Caco-2 (cell line): Measurements from ENCODE around the gene HS3ST1. TPM values are rescaled to one million over a fixed set of nuclear protein-coding genes. Genes with fewer than 3 reads are reported as not detected.

Source experiments
- BruUV-seq: library from RNA; stranded (reverse); fragments of 400-500 nt; replicated peaks from 2 replicates; lab custom pipeline; 2021; lab: Mats Ljungman, UMichigan
- CTCF ChIA-PET: fragments of 300-600 bp; sonication (Branson Sonifier 250); formaldehyde crosslinking; loops from one replicate; lab custom pipeline; 2022; ENCODE audit warnings: antibody characterized with exemption; lab: Charles Lee
- POLR2A ChIA-PET: fragments of 300-600 bp; sonication (Branson Sonifier 250); formaldehyde crosslinking; loops from one replicate; lab custom pipeline; 2022; ENCODE audit warnings: antibody characterized with exemption; lab: Charles Lee
- DNase-seq, 2 experiments: peaks; one replicate each; pipeline versions ENCODE4 v3.0.0 to v3.0.0-alpha.2; 2020 to 2022
- H3K27me3 ChIP-seq: replicated peaks from 2 replicates; pipeline ENCODE4 v1.6.0; 2011; ENCODE audit warnings: low read length; ENCODE audit not compliant: control insufficient read depth, insufficient read depth
- H3K36me3 ChIP-seq: 2 replicates; pipeline ENCODE4 v1.5.1; 2011; ENCODE audit warnings: low read length; ENCODE audit not compliant: control insufficient read depth, insufficient read depth
- H3K4me1 ChIP-seq: fragments of 250-450 bp; sonication (Bioruptor Pico); 2 replicates; pipeline ENCODE4 v1.5.1; 2020; ENCODE audit warnings: mild to moderate bottlenecking
- H3K4me3 ChIP-seq: 2 replicates; pipeline ENCODE4 v1.5.1; 2011; ENCODE audit warnings: low read depth, mild to moderate bottlenecking, control low read depth, low read length
- H3K9me3 ChIP-seq: fragments of 250-450 bp; sonication (Bioruptor Pico); 2 replicates; pipeline ENCODE4 v1.5.1; 2020; ENCODE audit warnings: mild to moderate bottlenecking, moderate library complexity
- H3K27ac Mint-ChIP-seq: one replicate; pipeline ENCODE4 v1.8.0; 2022; ENCODE audit warnings: mixed read lengths; ENCODE audit not compliant: unreplicated experiment
- H3K27me3 Mint-ChIP-seq: one replicate; pipeline ENCODE4 v1.8.0; 2022; ENCODE audit warnings: mixed read lengths; ENCODE audit not compliant: insufficient read depth, unreplicated experiment
- H3K36me3 Mint-ChIP-seq: one replicate; pipeline ENCODE4 v1.8.0; 2022; ENCODE audit warnings: mild to moderate bottlenecking, mixed read lengths; ENCODE audit not compliant: insufficient read depth, unreplicated experiment
- H3K4me1 Mint-ChIP-seq: one replicate; pipeline ENCODE4 v1.8.0; 2022; ENCODE audit warnings: low read depth, mixed read lengths; ENCODE audit not compliant: unreplicated experiment
- H3K4me3 Mint-ChIP-seq: one replicate; pipeline ENCODE4 v1.8.0; 2022; ENCODE audit warnings: mild to moderate bottlenecking, moderate library complexity, mixed read lengths; ENCODE audit not compliant: unreplicated experiment
- H3K9me3 Mint-ChIP-seq: one replicate; pipeline ENCODE4 v1.8.0; 2022; ENCODE audit warnings: mixed read lengths; ENCODE audit not compliant: unreplicated experiment
- intact Hi-C: fragments of 100-400 bp; cut with micrococcal nuclease; formaldehyde crosslinking; loops from one replicate; pipeline ENCODE4 v1.10.0; 2022; ENCODE audit not compliant: unreplicated experiment
- total RNA-seq: library from RNA; stranded (reverse); gene quantifications from 2 replicates; pipeline ENCODE4 v1.2.3, GENCODE V29; 2022
- TF ChIP-seq, protein P1 (sequence below), 2 experiments: fragments of 200-600 bp in 1 of 2; IDR thresholded peaks; 1 replicate in 1 of 2; 2 replicates in 1 of 2; pipeline versions ENCODE4 v1.5.1 to v1.8.0; 2011 to 2022; ENCODE audit warnings: antibody characterized with exemption in 1 of 2, control low read depth in 1 of 2, inconsistent platforms in 1 of 2, low read depth in 1 of 2, low read length in 1 of 2, mild to moderate bottlenecking in 1 of 2, moderate library complexity in 1 of 2; ENCODE audit not compliant: insufficient read depth in 1 of 2, severe bottlenecking in 1 of 2, unreplicated experiment in 1 of 2

HS3ST1 gene
- total RNA-seq, 1 experiment from 2014 or later, result 4.2 TPM

DNA sequence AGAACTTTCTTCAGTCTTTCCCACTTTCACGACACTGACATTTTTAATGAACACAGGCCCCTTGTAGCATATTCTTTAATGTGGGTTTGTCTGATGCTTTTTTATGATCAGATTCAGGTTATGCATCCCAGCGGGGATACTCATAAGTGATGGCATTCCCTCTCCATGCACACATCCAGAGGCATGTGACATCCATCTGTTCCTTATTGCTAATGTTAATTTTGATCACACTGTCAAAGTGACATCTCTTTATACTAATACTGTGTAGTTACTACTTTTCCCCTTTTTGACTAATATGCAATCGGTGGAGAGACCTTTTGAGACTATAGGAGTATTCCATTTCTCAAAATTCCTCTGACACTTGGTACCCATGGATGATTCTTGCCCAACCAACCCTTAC lies 43.8 kb upstream of the HS3ST1 start:
- no peak overlapping the region for H3K4me3 Mint-ChIP-seq
- H3K36me3 Mint-ChIP-seq, result no peaks in the 10 kb centered on the region
- peaks cover 5% of the 10 kb centered on the region for H3K4me1 Mint-ChIP-seq
- 0 out of 2 replicates have a peak, but pooled peaks cover 6% of the 10 kb centered on the region for H3K4me1 ChIP-seq
- H3K4me3 ChIP-seq, result no peak overlapping the region
- no peaks in the 10 kb centered on the region for H3K27me3 Mint-ChIP-seq
- H3K9me3 ChIP-seq, result no peaks in the 10 kb centered on the region
- H3K36me3 ChIP-seq, result no peaks in the 10 kb centered on the region
- H3K9me3 Mint-ChIP-seq, result no peaks in the 10 kb centered on the region
- intact Hi-C loops, result no loop called here
- ChIA-PET POLR2A (no interaction called here), CTCF (no interaction called here)
- BruUV-seq, result no TSS peak
- H3K27me3 ChIP-seq, result no peaks in the 10 kb centered on the region
- no peak for DNase-seq
- TF ChIP-seq, protein P1, sequence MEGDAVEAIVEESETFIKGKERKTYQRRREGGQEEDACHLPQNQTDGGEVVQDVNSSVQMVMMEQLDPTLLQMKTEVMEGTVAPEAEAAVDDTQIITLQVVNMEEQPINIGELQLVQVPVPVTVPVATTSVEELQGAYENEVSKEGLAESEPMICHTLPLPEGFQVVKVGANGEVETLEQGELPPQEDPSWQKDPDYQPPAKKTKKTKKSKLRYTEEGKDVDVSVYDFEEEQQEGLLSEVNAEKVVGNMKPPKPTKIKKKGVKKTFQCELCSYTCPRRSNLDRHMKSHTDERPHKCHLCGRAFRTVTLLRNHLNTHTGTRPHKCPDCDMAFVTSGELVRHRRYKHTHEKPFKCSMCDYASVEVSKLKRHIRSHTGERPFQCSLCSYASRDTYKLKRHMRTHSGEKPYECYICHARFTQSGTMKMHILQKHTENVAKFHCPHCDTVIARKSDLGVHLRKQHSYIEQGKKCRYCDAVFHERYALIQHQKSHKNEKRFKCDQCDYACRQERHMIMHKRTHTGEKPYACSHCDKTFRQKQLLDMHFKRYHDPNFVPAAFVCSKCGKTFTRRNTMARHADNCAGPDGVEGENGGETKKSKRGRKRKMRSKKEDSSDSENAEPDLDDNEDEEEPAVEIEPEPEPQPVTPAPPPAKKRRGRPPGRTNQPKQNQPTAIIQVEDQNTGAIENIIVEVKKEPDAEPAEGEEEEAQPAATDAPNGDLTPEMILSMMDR (IDR thresholded peaks at IDR 0.05; ENCODE audit: insufficient read depth in 1 of 2, low read depth in 1 of 2, low read length in 1 of 2, severe bottlenecking in 1 of 2, unreplicated experiment in 1 of 2), result no peak
- no peak overlapping the region for H3K27ac Mint-ChIP-seq

DNA sequence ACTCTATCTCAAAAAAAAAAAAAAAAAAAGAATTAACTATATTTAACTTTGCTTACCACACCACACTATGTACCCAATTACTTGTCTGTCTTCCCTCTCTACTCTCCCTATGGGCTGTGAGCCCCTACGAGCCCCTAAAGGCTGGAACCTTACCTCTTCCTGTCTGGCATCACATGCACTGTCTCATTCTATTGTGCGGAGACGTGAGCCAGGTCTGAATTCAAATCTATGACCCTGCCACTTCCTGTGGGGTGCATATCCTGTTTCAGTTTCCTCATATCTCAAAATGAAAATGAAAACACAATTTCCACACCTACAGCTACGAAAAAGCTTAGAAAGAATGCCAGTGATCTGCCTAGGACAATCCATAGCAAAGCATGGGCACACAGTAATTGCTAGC lies 42.9 kb upstream of the HS3ST1 start:
- H3K36me3 ChIP-seq, result no peaks in the 10 kb centered on the region
- no peak overlapping the region for H3K4me3 ChIP-seq
- no peaks in the 10 kb centered on the region for H3K27me3 Mint-ChIP-seq
- no peaks in the 10 kb centered on the region for H3K36me3 Mint-ChIP-seq
- H3K4me1 Mint-ChIP-seq, result peaks cover 5% of the 10 kb centered on the region
- no peak for DNase-seq
- H3K9me3 Mint-ChIP-seq, result no peaks in the 10 kb centered on the region
- no peak overlapping the region for H3K27ac Mint-ChIP-seq
- TF ChIP-seq, protein P1 (IDR thresholded peaks at IDR 0.05; ENCODE audit: insufficient read depth in 1 of 2, low read depth in 1 of 2, low read length in 1 of 2, severe bottlenecking in 1 of 2, unreplicated experiment in 1 of 2), result no peak
- H3K4me1 ChIP-seq, result 0 out of 2 replicates have a peak, but pooled peaks cover 6% of the 10 kb centered on the region
- BruUV-seq, result no TSS peak
- POLR2A ChIA-PET, result no interaction called here
- intact Hi-C loops, result no loop called here
- CTCF ChIA-PET, result no interaction called here
- no peak overlapping the region for H3K4me3 Mint-ChIP-seq
- no peaks in the 10 kb centered on the region for H3K9me3 ChIP-seq
- no peaks in the 10 kb centered on the region for H3K27me3 ChIP-seq

DNA sequence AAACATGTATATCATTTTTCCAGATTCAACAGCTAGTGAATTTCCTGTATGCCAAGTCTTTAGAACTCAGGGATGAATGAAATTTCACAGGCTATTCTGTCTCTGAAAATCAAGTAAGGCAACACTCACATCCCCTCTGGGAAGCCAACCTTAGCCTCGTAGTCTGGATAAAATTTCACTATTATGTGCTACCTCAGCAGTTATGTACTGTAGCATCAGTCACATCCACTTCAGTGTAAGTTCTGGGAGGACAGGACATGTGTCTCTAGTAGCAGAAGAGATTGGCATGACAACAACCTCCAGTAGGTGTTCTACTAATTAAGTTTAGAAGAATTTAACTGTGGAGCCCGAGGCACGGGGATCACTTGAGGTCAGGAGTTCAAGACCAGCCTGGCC lies 42.4 kb upstream of the HS3ST1 start:
- ChIA-PET CTCF (no interaction called here), POLR2A (no interaction called here)
- no peak overlapping the region for H3K4me3 Mint-ChIP-seq
- no peaks in the 10 kb centered on the region for H3K36me3 Mint-ChIP-seq
- no peak overlapping the region for H3K27ac Mint-ChIP-seq
- intact Hi-C loops, result no loop called here
- Histone ChIP-seq H3K27me3 (no peaks in the 10 kb centered on the region), H3K4me1 (0 out of 2 replicates have a peak, but pooled peaks cover 6% of the 10 kb centered on the region), H3K36me3 (no peaks in the 10 kb centered on the region), H3K4me3 (no peak overlapping the region), H3K9me3 (no peaks in the 10 kb centered on the region)
- H3K27me3 Mint-ChIP-seq, result no peaks in the 10 kb centered on the region
- no peaks in the 10 kb centered on the region for H3K9me3 Mint-ChIP-seq
- TF ChIP-seq, protein P1 (IDR thresholded peaks at IDR 0.05; ENCODE audit: insufficient read depth in 1 of 2, low read depth in 1 of 2, low read length in 1 of 2, severe bottlenecking in 1 of 2, unreplicated experiment in 1 of 2), result no peak
- BruUV-seq, result no TSS peak
- DNase-seq, result no peak
- H3K4me1 Mint-ChIP-seq, result peaks cover 5% of the 10 kb centered on the region
